ENCODE results near the gene C8G.

The C8G gene

GRCh38 chr9:136944519-136945332, at the start of gene C8G, which contains the start of gene FBXW5:
Gene C8G, plus strand, starts transcription at chr9:136945243. Its CDS starts 78 bp downstream, at chr9:136945321.
Gene FBXW5, minus strand, starts transcription at chr9:136944738. Its CDS starts 655 bp downstream, at chr9:136944083.
- Histone ChIP-seq H3K27me3 (ENCODE audit: control insufficient read depth, insufficient read depth, low read length) (no peaks in the 10 kb centered on the region), H3K36me3 (ENCODE audit: control insufficient read depth, insufficient read depth, low read length) (peaks cover 7% of the 10 kb centered on the region), H3K9ac (ENCODE audit: low read length) (peak within 1 kb of the TSS; percentile 76), H3K4me1 (ENCODE audit: control insufficient read depth, insufficient read depth, low read length) (peaks cover 27% of the 10 kb centered on the region), H3K4me3 (ENCODE audit: low read length) (peak within 1 kb of the TSS; percentile 56), H3K9me3 (ENCODE audit: control insufficient read depth, low read length) (no peaks in the 10 kb centered on the region)

GRCh38 chr9:136896027-136896426, 49.0 kb upstream of the C8G start:
- no peak overlapping the region for H3K4me3 ChIP-seq (ENCODE audit: low read length)
- H3K9me3 ChIP-seq (ENCODE audit: control insufficient read depth, low read length) = no peaks in the 10 kb centered on the region
- H3K36me3 ChIP-seq (ENCODE audit: control insufficient read depth, insufficient read depth, low read length) = no peaks in the 10 kb centered on the region
- H3K9ac ChIP-seq (ENCODE audit: low read length) = no peak overlapping the region
- no peaks in the 10 kb centered on the region for H3K27me3 ChIP-seq (ENCODE audit: control insufficient read depth, insufficient read depth, low read length)
- H3K4me1 ChIP-seq (ENCODE audit: control insufficient read depth, insufficient read depth, low read length) = peaks cover 13% of the 10 kb centered on the region

- Histone ChIP-seq H3K27me3 (ENCODE audit: control insufficient read depth, insufficient read depth, low read length) (no peaks in the 10 kb centered on the region), H3K9ac (ENCODE audit: low read length) (no peak overlapping the region), H3K4me3 (ENCODE audit: low read length) (no peak overlapping the region), H3K9me3 (ENCODE audit: control insufficient read depth, low read length) (no peaks in the 10 kb centered on the region), H3K4me1 (ENCODE audit: control insufficient read depth, insufficient read depth, low read length) (peaks cover 39% of the 10 kb centered on the region), H3K36me3 (ENCODE audit: control insufficient read depth, insufficient read depth, low read length) (no peaks in the 10 kb centered on the region)
Observed at GRCh38 chr9:136898483-136899100, 46.5 kb upstream of the C8G start.

GRCh38 chr9:136899196-136899595, 45.8 kb upstream of the C8G start:
- Histone ChIP-seq H3K4me3 (ENCODE audit: low read length) (no peak overlapping the region), H3K36me3 (ENCODE audit: control insufficient read depth, insufficient read depth, low read length) (no peaks in the 10 kb centered on the region), H3K9me3 (ENCODE audit: control insufficient read depth, low read length) (no peaks in the 10 kb centered on the region), H3K9ac (ENCODE audit: low read length) (no peak overlapping the region), H3K27me3 (ENCODE audit: control insufficient read depth, insufficient read depth, low read length) (no peaks in the 10 kb centered on the region), H3K4me1 (ENCODE audit: control insufficient read depth, insufficient read depth, low read length) (peaks cover 40% of the 10 kb centered on the region)

- no peak overlapping the region for H3K9ac ChIP-seq (ENCODE audit: low read length)
- H3K4me3 ChIP-seq (ENCODE audit: low read length) = no peak overlapping the region
- H3K9me3 ChIP-seq (ENCODE audit: control insufficient read depth, low read length) = no peaks in the 10 kb centered on the region
- no peaks in the 10 kb centered on the region for H3K36me3 ChIP-seq (ENCODE audit: control insufficient read depth, insufficient read depth, low read length)
- peaks cover 35% of the 10 kb centered on the region for H3K4me1 ChIP-seq (ENCODE audit: control insufficient read depth, insufficient read depth, low read length)
- H3K27me3 ChIP-seq (ENCODE audit: control insufficient read depth, insufficient read depth, low read length) = no peaks in the 10 kb centered on the region
Observed at GRCh38 chr9:136900556-136900955, 44.5 kb upstream of the C8G start.

- no peak overlapping the region for H3K4me3 ChIP-seq (ENCODE audit: low read length)
- peaks cover 31% of the 10 kb centered on the region for H3K4me1 ChIP-seq (ENCODE audit: control insufficient read depth, insufficient read depth, low read length)
- H3K36me3 ChIP-seq (ENCODE audit: control insufficient read depth, insufficient read depth, low read length) = no peaks in the 10 kb centered on the region
- H3K9ac ChIP-seq (ENCODE audit: low read length) = peak overlapping the region; percentile 53
- H3K9me3 ChIP-seq (ENCODE audit: control insufficient read depth, low read length) = no peaks in the 10 kb centered on the region
- H3K27me3 ChIP-seq (ENCODE audit: control insufficient read depth, insufficient read depth, low read length) = no peaks in the 10 kb centered on the region
Observed at GRCh38 chr9:136900988-136901515, 44.0 kb upstream of the C8G start.

- no peaks in the 10 kb centered on the region for H3K27me3 ChIP-seq (ENCODE audit: control insufficient read depth, insufficient read depth, low read length)
- peak overlapping the region; percentile 53 for H3K9ac ChIP-seq (ENCODE audit: low read length)
- no peaks in the 10 kb centered on the region for H3K9me3 ChIP-seq (ENCODE audit: control insufficient read depth, low read length)
- H3K4me1 ChIP-seq (ENCODE audit: control insufficient read depth, insufficient read depth, low read length) = peaks cover 33% of the 10 kb centered on the region
- H3K36me3 ChIP-seq (ENCODE audit: control insufficient read depth, insufficient read depth, low read length) = no peaks in the 10 kb centered on the region
- H3K4me3 ChIP-seq (ENCODE audit: low read length) = peak overlapping the region; percentile 27
Observed at GRCh38 chr9:136901516-136902258, 43.4 kb upstream of the C8G start.

GRCh38 chr9:136902259-136902821, 42.7 kb upstream of the C8G start:
- Histone ChIP-seq H3K36me3 (ENCODE audit: control insufficient read depth, insufficient read depth, low read length) (no peaks in the 10 kb centered on the region), H3K9ac (ENCODE audit: low read length) (peak overlapping the region; percentile 53)

GRCh38 chr9:136903041-136903554, 41.9 kb upstream of the C8G start:
- Histone ChIP-seq H3K36me3 (ENCODE audit: control insufficient read depth, insufficient read depth, low read length) (no peaks in the 10 kb centered on the region), H3K9ac (ENCODE audit: low read length) (no peak overlapping the region), H3K4me3 (ENCODE audit: low read length) (no peak overlapping the region), H3K9me3 (ENCODE audit: control insufficient read depth, low read length) (no peaks in the 10 kb centered on the region), H3K27me3 (ENCODE audit: control insufficient read depth, insufficient read depth, low read length) (no peaks in the 10 kb centered on the region), H3K4me1 (ENCODE audit: control insufficient read depth, insufficient read depth, low read length) (peaks cover 33% of the 10 kb centered on the region)

More at GRCh38 chr9:136902259-136902821, 42.7 kb upstream of the C8G start:
- peaks cover 33% of the 10 kb centered on the region for H3K4me1 ChIP-seq (ENCODE audit: control insufficient read depth, insufficient read depth, low read length)
- H3K4me3 ChIP-seq (ENCODE audit: low read length) = peak overlapping the region; percentile 27
- no peaks in the 10 kb centered on the region for H3K9me3 ChIP-seq (ENCODE audit: control insufficient read depth, low read length)
- no peaks in the 10 kb centered on the region for H3K27me3 ChIP-seq (ENCODE audit: control insufficient read depth, insufficient read depth, low read length)

- H3K27me3 ChIP-seq (ENCODE audit: control insufficient read depth, insufficient read depth, low read length) = no peaks in the 10 kb centered on the region
- peaks cover 29% of the 10 kb centered on the region for H3K4me1 ChIP-seq (ENCODE audit: control insufficient read depth, insufficient read depth, low read length)
- no peaks in the 10 kb centered on the region for H3K9me3 ChIP-seq (ENCODE audit: control insufficient read depth, low read length)
- H3K36me3 ChIP-seq (ENCODE audit: control insufficient read depth, insufficient read depth, low read length) = peaks cover 6% of the 10 kb centered on the region
- no peak overlapping the region for H3K4me3 ChIP-seq (ENCODE audit: low read length)
- no peak overlapping the region for H3K9ac ChIP-seq (ENCODE audit: low read length)
Observed at GRCh38 chr9:136906266-136906665, 38.8 kb upstream of the C8G start.

GRCh38 chr9:136907011-136907914, 37.8 kb upstream of the C8G start:
- Histone ChIP-seq H3K9ac (ENCODE audit: low read length) (no peak overlapping the region), H3K4me1 (ENCODE audit: control insufficient read depth, insufficient read depth, low read length) (peaks cover 19% of the 10 kb centered on the region), H3K27me3 (ENCODE audit: control insufficient read depth, insufficient read depth, low read length) (no peaks in the 10 kb centered on the region), H3K9me3 (ENCODE audit: control insufficient read depth, low read length) (no peaks in the 10 kb centered on the region), H3K4me3 (ENCODE audit: low read length) (no peak overlapping the region), H3K36me3 (ENCODE audit: control insufficient read depth, insufficient read depth, low read length) (peaks cover 6% of the 10 kb centered on the region)
